ENCODE results near the gene APBB2. TPM values are rescaled to one million over a fixed set of nuclear protein-coding genes. Genes with fewer than 3 reads are reported as not detected.
A peak's percentile ranks its signal among the peaks of the same experiment; 100 is the strongest.

The APBB2 gene
- total and polyA plus RNA-seq, 2 of the 8 experiments (the other 6 are each of a cell fraction or from before 2014, with no cell fraction given): 58.7 to 59.4 TPM

DNA sequence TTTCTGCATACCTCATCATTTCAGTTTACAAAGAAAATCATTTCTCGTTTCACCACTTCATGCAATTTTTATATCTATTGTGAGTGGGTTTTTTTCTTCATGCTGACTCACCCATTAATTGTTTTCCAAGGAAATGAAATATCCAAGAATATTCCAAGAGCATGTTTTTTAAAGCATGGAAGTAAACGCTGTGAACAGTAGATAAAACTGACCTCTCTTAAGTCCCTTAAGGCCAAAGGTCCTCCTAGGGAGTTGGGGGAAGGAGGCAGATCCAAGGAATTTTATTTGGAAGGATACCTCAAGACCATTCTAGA is 2.6 kb upstream of the APBB2 start:
- FAIRE-seq (no peak), DNase-seq (ENCODE audit: low read depth in 1 of 2, low spot score in 2 of 2) (no peak)
- Histone ChIP-seq H3K23ac (ENCODE audit: insufficient read length) (no peak overlapping the region), H4K20me1 (replicated peaks in 1 of 2; ENCODE audit: control insufficient read depth in 1 of 2, insufficient read depth in 2 of 2, low read length in 2 of 2) (peaks cover 0 to 2% of the 10 kb centered on the region in 2 experiments), H3K27me3 (replicated peaks in 1 of 4; ENCODE audit: control insufficient read depth in 3 of 4, extremely low read depth in 1 of 4, insufficient read depth in 3 of 4, low read length in 3 of 4) (no peaks in the 10 kb centered on the region; a peak in 1 of 7 replicates), H2BK20ac (ENCODE audit: low read length) (no peak overlapping the region), H3K4me2 (ENCODE audit: insufficient read depth in 1 of 2, low read depth in 2 of 2, low read length in 2 of 2) (peak overlapping the region; percentile 88 to 94), H4K8ac (ENCODE audit: extremely low read depth, insufficient read depth, low read length) (no peak overlapping the region), H3K79me2 (ENCODE audit: control insufficient read depth in 1 of 2, insufficient read depth in 2 of 2, low read length in 2 of 2) (peaks cover 0 to 16% of the 10 kb centered on the region in 2 experiments; a peak in 2 of 4 replicates), H3K36me3 (ENCODE audit: control insufficient read depth in 2 of 4, insufficient read depth in 4 of 4, low read length in 3 of 4) (no peaks in the 10 kb centered on the region), H2AK5ac (ENCODE audit: low read depth, low read length) (no peak overlapping the region), H4K5ac (ENCODE audit: insufficient read length, low read depth, low read length) (peak overlapping the region; percentile 62), H3K79me1 (ENCODE audit: low read depth, low read length) (no peaks in the 10 kb centered on the region), H3K4ac (replicated peaks; ENCODE audit: insufficient read length, low read depth, low read length) (no peak overlapping the region), H2BK12ac (ENCODE audit: low read depth, low read length) (no peak overlapping the region; the same call in 1 of the 2 replicates), H3K27ac (ENCODE audit: low read depth, low read length) (peak overlapping the region; percentile 94; the same call in 1 of the 2 replicates), H2BK5ac (ENCODE audit: low read depth, low read length) (peak overlapping the region; percentile 97), H3K9ac (replicated peaks in 1 of 4; ENCODE audit: extremely low read depth in 1 of 4, low read depth in 3 of 4, low read length in 3 of 4) (peak overlapping the region in 2 of 4 experiments; percentile 89 to 93; a peak in 5 of 7 replicates), H2BK15ac (ENCODE audit: low read length) (no peak overlapping the region), H3K14ac (ENCODE audit: insufficient read length) (no peak overlapping the region), H3K9me3 (ENCODE audit: insufficient read depth in 2 of 2, low read depth in 1 of 2, low read length in 1 of 2) (no peaks in the 10 kb centered on the region), H3K56ac (replicated peaks; ENCODE audit: insufficient read length, low read depth, low read length) (no peak overlapping the region), H3K4me1 (replicated peaks in 1 of 4; ENCODE audit: control insufficient read depth in 3 of 4, insufficient read depth in 4 of 4, low read length in 3 of 4) (peaks cover 3 to 9% (median 6%) of the 10 kb centered on the region in 4 experiments; a peak in 6 of 7 replicates), H3K23me2 (ENCODE audit: low read depth, low read length) (peaks cover 10% of the 10 kb centered on the region), H3K18ac (ENCODE audit: extremely low read depth, low read length) (no peak overlapping the region; the same call in 1 of the 2 replicates), H2AFZ (ENCODE audit: low read length) (peak overlapping the region; percentile 69; the same call in 1 of the 2 replicates), H3K4me3 (ENCODE audit: extremely low read depth in 1 of 4, insufficient read depth in 2 of 4, low read depth in 3 of 4, low read length in 4 of 4) (peak overlapping the region; percentile 60 to 81 (median 72); a peak in 7 of 8 replicates), H2BK120ac (replicated peaks; ENCODE audit: low read depth, low read length) (no peak overlapping the region), H4K91ac (replicated peaks; ENCODE audit: insufficient read length, low read length) (no peak overlapping the region)
- ChIA-PET POLR2A (ENCODE audit: partially characterized antibody) (interaction anchor here (0.8 to 5.6 kb wide), 18 partner anchors 8 to 361 kb away, joined by 3 to 86 read pairs (median 3); partner anchors contain the start of gene UCHL1), CTCF (ENCODE audit: partially characterized antibody) (interaction anchor here (1.0 to 11.0 kb wide), 7 partner anchors 12 to 376 kb away, joined by 3 to 167 read pairs (median 4); no protein-coding TSS in a partner anchor)
- TF ChIP-seq GTF2F1 (IDR thresholded peaks at IDR 0.05; ENCODE audit: borderline replicate concordance, low read depth, low read length) (no peak), NRF1 (IDR thresholded peaks at IDR 0.05; ENCODE audit: low read depth, low read length) (no peak), EZH2 (IDR thresholded peaks at IDR 0.05; ENCODE audit: low read depth, low read length, severe bottlenecking) (no peak), SAP30 (IDR thresholded peaks at IDR 0.05; ENCODE audit: insufficient read depth, insufficient replicate concordance, low read length) (no peak), KDM4A (IDR thresholded peaks at IDR 0.05; ENCODE audit: low read depth, low read length, severe bottlenecking) (no peak), POU5F1 (IDR thresholded peaks at IDR 0.05; ENCODE audit: low read depth, low read length) (no peak), CBX8 (IDR thresholded peaks at IDR 0.05; ENCODE audit: borderline replicate concordance, low read depth, low read length) (no peak), MAFK (IDR thresholded peaks at IDR 0.05; ENCODE audit: low read depth, low read length) (no peak), TAF1 (IDR thresholded peaks at IDR 0.05; ENCODE audit: low read depth, low read length) (no peak), ASH2L (IDR thresholded peaks at IDR 0.05; ENCODE audit: low read length) (no peak)
- WGBS, 2 experiments (ENCODE audit: extremely low coverage in 1 of 2, insufficient coverage in 1 of 2, insufficient read length in 1 of 2, insufficient replicate concordance in 2 of 2, low coverage in 1 of 2, low lambda C conversion rate in 2 of 2, missing lambda C conversion rate in 1 of 2): 14% methylated on average over 2 of the region's 2 CpGs; no CpG with 5 or more reads in 1 of the 2 experiments

All from H1 (cell line).